Fibroblast of the aortic adventitia (primary cell): Measurements from ENCODE around the gene RUNX2. TPM values are rescaled to one million over a fixed set of nuclear protein-coding genes. Genes with fewer than 3 reads are reported as not detected.
A peak's percentile ranks its signal among the peaks of the same experiment; 100 is the strongest.

Experiments used
- DNase-seq: peaks from one replicate; pipeline ENCODE4 v3.0.0-alpha.2; 2010; ENCODE audit warnings: low read depth
- H3K4me3 ChIP-seq: 2 replicates; pipeline ENCODE4 v1.5.1; 2011; ENCODE audit warnings: low read depth, mild to moderate bottlenecking, control low read depth, low read length, moderate library complexity
- CTCF ChIP-seq: IDR thresholded peaks from 2 replicates; pipeline ENCODE4 v1.5.1; 2011; ENCODE audit warnings: mild to moderate bottlenecking, low read length, control low read depth, inconsistent platforms; ENCODE audit not compliant: insufficient read depth
- total RNA-seq: library from RNA; depleted of rRNA; stranded (reverse); fragments of >200 nt; gene quantifications from 2 replicates; pipeline ENCODE4 v1.2.3, GENCODE V29; 2012; ENCODE audit warnings: low replicate concordance

RUNX2 gene
- total RNA-seq, 1 donor = 5.8 TPM

- peak overlapping the region; percentile 96 for H3K4me3 ChIP-seq
- no peak for TF ChIP-seq CTCF
- DNase-seq = no peak
These were observed 95.1 kb downstream of the RUNX2 start for GRCh38 chr6:45423111-45423823.

- H3K4me3 ChIP-seq = peak overlapping the region; percentile 96
- no peak for TF ChIP-seq CTCF
- DNase-seq = peak; percentile 47
These were observed 95.8 kb downstream of the RUNX2 start for GRCh38 chr6:45423824-45424450.

- peak overlapping the region; percentile 96 for H3K4me3 ChIP-seq
- no peak for TF ChIP-seq CTCF
- DNase-seq = no peak
These were observed 96.3 kb downstream of the RUNX2 start for GRCh38 chr6:45424451-45424861.

- no peak for TF ChIP-seq CTCF
- no peak for DNase-seq
- H3K4me3 ChIP-seq = no peak overlapping the region
These were observed 98.1 kb downstream of the RUNX2 start for GRCh38 chr6:45426251-45426650.

GRCh38 chr6:45427726-45428125 is 99.6 kb downstream of the RUNX2 start:
- DNase-seq = no peak
- no peak for TF ChIP-seq CTCF

GRCh38 chr6:45428727-45429126 is 100.6 kb downstream of the RUNX2 start:
- DNase-seq = no peak
- TF ChIP-seq CTCF = no peak
- no peak overlapping the region for H3K4me3 ChIP-seq

More at GRCh38 chr6:45427726-45428125, 99.6 kb downstream of the RUNX2 start:
- no peak overlapping the region for H3K4me3 ChIP-seq
